Left ventricle myocardium inferior (tissue), 1 donor: ENCODE data around the gene PI4K2B. TPM values are rescaled to one million over a fixed set of nuclear protein-coding genes. Genes with fewer than 3 reads are reported as not detected.
"Not testable (repeated sequence)": the region's sequence is repeated elsewhere in the genome, so short reads cannot be mapped to it uniquely, and the experiment has no call there.

Source experiments
- DNase-seq: peaks from one replicate; pipeline ENCODE4 v3.0.0-alpha.2; 2020
- H3K27ac ChIP-seq: fragments of 200-600 bp; replicated peaks from 2 replicates; pipeline ENCODE4 v1.8.0; 2021
- H3K27me3 ChIP-seq: fragments of 200-600 bp; 2 replicates; pipeline ENCODE4 v1.8.0; 2021; ENCODE audit warnings: low read depth
- H3K36me3 ChIP-seq: fragments of 200-600 bp; 2 replicates; pipeline ENCODE4 v1.8.0; 2021
- H3K4me1 ChIP-seq: fragments of 200-600 bp; 2 replicates; pipeline ENCODE4 v1.8.0; 2021
- H3K4me3 ChIP-seq: fragments of 200-600 bp; 2 replicates; pipeline ENCODE4 v1.8.0; 2021; ENCODE audit warnings: mild to moderate bottlenecking, moderate library complexity
- H3K9me3 ChIP-seq: fragments of 200-600 bp; replicated peaks from 2 replicates; pipeline ENCODE4 v1.8.0; 2021
- intact Hi-C: fragments of 100-400 bp; cut with micrococcal nuclease; formaldehyde crosslinking; loops from one replicate; pipeline ENCODE4 v1.11.0; 2022
- total RNA-seq: library from RNA; stranded (reverse); fragmentation: NEBNext Ultra II Directional; extraction: Animal tissue kit (Norgen Biotek cat#: 25700); gene quantifications from one replicate; pipeline ENCODE4 v1.2.1, GENCODE V29; 2021
- TF ChIP-seq, protein P1 (sequence below): fragments of 200-600 bp; IDR thresholded peaks from 2 replicates; pipeline ENCODE4 v1.8.0; 2021; ENCODE audit warnings: antibody characterized with exemption, mild to moderate bottlenecking, borderline replicate concordance
- donor health status: DM: no; HTN: yes; CAD: no; lungs with severe emphysema.

Gene PI4K2B
- total RNA-seq, 1 donor from 2014 or later: 2.3 TPM

DNA sequence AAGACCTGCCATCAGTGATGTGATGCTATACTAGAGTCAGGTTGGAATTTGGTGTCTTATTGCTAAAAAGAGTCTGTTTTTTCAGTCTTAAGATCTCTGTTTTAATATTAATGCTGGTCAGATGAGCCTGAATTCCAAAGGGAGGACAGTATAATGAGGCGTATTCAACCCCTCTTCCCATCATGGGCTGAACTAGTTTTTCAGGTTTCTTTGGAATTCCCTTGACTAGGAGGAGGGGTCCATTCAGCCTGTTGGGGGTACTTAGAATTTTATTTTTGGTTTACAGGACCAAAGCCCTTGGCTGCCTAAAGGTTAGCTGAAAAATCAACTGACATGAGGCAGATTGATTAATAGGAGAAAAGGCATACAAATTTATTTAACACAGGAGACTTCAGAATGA is 24.1 kb upstream of the PI4K2B start:
- DNase-seq: no peak
- Histone ChIP-seq H3K36me3 (no peaks in the 10 kb centered on the region), H3K27ac (no peak overlapping the region), H3K9me3 (peaks cover 16% of the 10 kb centered on the region), H3K4me1 (peaks cover 3% of the 10 kb centered on the region), H3K27me3 (no peaks in the 10 kb centered on the region), H3K4me3 (no peak overlapping the region)
- intact Hi-C loops: no loop called here
- TF ChIP-seq, protein P1, sequence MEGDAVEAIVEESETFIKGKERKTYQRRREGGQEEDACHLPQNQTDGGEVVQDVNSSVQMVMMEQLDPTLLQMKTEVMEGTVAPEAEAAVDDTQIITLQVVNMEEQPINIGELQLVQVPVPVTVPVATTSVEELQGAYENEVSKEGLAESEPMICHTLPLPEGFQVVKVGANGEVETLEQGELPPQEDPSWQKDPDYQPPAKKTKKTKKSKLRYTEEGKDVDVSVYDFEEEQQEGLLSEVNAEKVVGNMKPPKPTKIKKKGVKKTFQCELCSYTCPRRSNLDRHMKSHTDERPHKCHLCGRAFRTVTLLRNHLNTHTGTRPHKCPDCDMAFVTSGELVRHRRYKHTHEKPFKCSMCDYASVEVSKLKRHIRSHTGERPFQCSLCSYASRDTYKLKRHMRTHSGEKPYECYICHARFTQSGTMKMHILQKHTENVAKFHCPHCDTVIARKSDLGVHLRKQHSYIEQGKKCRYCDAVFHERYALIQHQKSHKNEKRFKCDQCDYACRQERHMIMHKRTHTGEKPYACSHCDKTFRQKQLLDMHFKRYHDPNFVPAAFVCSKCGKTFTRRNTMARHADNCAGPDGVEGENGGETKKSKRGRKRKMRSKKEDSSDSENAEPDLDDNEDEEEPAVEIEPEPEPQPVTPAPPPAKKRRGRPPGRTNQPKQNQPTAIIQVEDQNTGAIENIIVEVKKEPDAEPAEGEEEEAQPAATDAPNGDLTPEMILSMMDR: no peak

- Histone ChIP-seq H3K36me3 (no peaks in the 10 kb centered on the region), H3K27me3 (no peaks in the 10 kb centered on the region), H3K9me3 (peaks cover 16% of the 10 kb centered on the region), H3K4me1 (peaks cover 3% of the 10 kb centered on the region), H3K27ac (no peak overlapping the region), H3K4me3 (no peak overlapping the region)
- DNase-seq: no peak
- TF ChIP-seq, protein P1: no peak
- intact Hi-C loops: no loop called here
Observed at GRCh38 chr4:25211721-25212120, 22.1 kb upstream of the PI4K2B start.

GRCh38 chr4:25212822-25213221 is 21.0 kb upstream of the PI4K2B start:
- Histone ChIP-seq H3K36me3 (no peaks in the 10 kb centered on the region), H3K4me1 (peaks cover 3% of the 10 kb centered on the region), H3K27me3 (no peaks in the 10 kb centered on the region), H3K4me3 (no peak overlapping the region), H3K27ac (no peak overlapping the region), H3K9me3 (peaks cover 16% of the 10 kb centered on the region)
- intact Hi-C loops: no loop called here
- no peak for DNase-seq
- TF ChIP-seq, protein P1: no peak

- no peak for DNase-seq
- peaks cover 3% of the 10 kb centered on the region for H3K4me1 ChIP-seq
- H3K4me3 ChIP-seq: no peak overlapping the region
- no peaks in the 10 kb centered on the region for H3K36me3 ChIP-seq
- TF ChIP-seq, protein P1: no peak
- H3K27ac ChIP-seq: no peak overlapping the region
- intact Hi-C loops: no loop called here
- peaks cover 16% of the 10 kb centered on the region for H3K9me3 ChIP-seq
- H3K27me3 ChIP-seq: no peaks in the 10 kb centered on the region
Observed at GRCh38 chr4:25213347-25213979, 20.4 kb upstream of the PI4K2B start.

GRCh38 chr4:25214750-25215149 is 19.1 kb upstream of the PI4K2B start:
- H3K4me3 ChIP-seq, DNase-seq, H3K27me3 ChIP-seq, intact Hi-C loops, H3K27ac ChIP-seq, H3K36me3 ChIP-seq, H3K4me1 ChIP-seq: not testable (repeated sequence)
- peaks cover 16% of the 10 kb centered on the region for H3K9me3 ChIP-seq

GRCh38 chr4:25215511-25215910 is 18.3 kb upstream of the PI4K2B start:
- Histone ChIP-seq H3K27ac (no peak overlapping the region), H3K9me3 (peaks cover 16% of the 10 kb centered on the region), H3K27me3 (no peaks in the 10 kb centered on the region), H3K4me3 (no peak overlapping the region), H3K36me3 (no peaks in the 10 kb centered on the region), H3K4me1 (peaks cover 3% of the 10 kb centered on the region)
- intact Hi-C loops: no loop called here
- DNase-seq: no peak
- TF ChIP-seq, protein P1: no peak
